GM12878 (cell line): Measurements from ENCODE around the gene DUSP12. TPM values are rescaled to one million over a fixed set of nuclear protein-coding genes. Genes with fewer than 3 reads are reported as not detected.

Experiments
- ATAC-seq: fragments of 200-7000 bp; cut with Tn5 transposase; 3 replicates; pipeline ENCODE4 v1.9.1; 2020; ENCODE audit warnings: mild to moderate bottlenecking, moderate library complexity
- BruUV-seq: library from RNA; stranded (reverse); fragments of 400-500 nt; replicated peaks from 2 replicates; lab custom pipeline; 2021; lab: Mats Ljungman, UMichigan
- CTCF ChIA-PET: fragments of 300-600 bp; sonication (Branson Sonifier 250); formaldehyde crosslinking; extraction: SDS; loops from one replicate; lab custom pipeline; 2021; ENCODE audit warnings: inconsistent platforms; lab: Yijun Ruan, JAX
- POLR2A ChIA-PET: fragments of 350-600 bp; formaldehyde crosslinking; extraction: SDS; loops from one replicate; lab custom pipeline; 2021; ENCODE audit warnings: inconsistent platforms; lab: Charles Lee
- RAD21 ChIA-PET: fragments of 300-600 bp; sonication (Branson Sonifier 250); formaldehyde crosslinking; loops from one replicate; lab custom pipeline; 2023; ENCODE audit warnings: antibody characterized with exemption; ENCODE audit not compliant: unreplicated experiment; lab: Charles Lee
- SMC1A ChIA-PET: fragments of 300-600 bp; sonication (Branson Sonifier 250); formaldehyde crosslinking; loops from one replicate; lab custom pipeline; 2023; ENCODE audit not compliant: unreplicated experiment, uncharacterized antibody; lab: Charles Lee
- DNase-seq: peaks from one replicate; pipeline ENCODE4 v3.0.0-alpha.2; 2011; ENCODE audit warnings: low read depth, low spot score
- FAIRE-seq: peaks from 3 replicates; lab custom pipeline; 2011; peaks lifted over from hg19 to GRCh38; lab: Jason Lieb, UNC
- H2AFZ ChIP-seq: 2 replicates; pipeline ENCODE4 v1.6.0; 2011; ENCODE audit warnings: low read depth, low read length, control low read depth; ENCODE audit not compliant: control insufficient read depth
- H3K27ac ChIP-seq: 2 replicates; pipeline ENCODE4 v1.5.1; 2011; ENCODE audit warnings: control low read depth; ENCODE audit not compliant: control insufficient read depth, insufficient read depth
- H3K27me3 ChIP-seq, 2 experiments: replicated peaks in 1 of 2; 2 replicates each; pipeline versions ENCODE4 v1.6.0 to v1.6.1; 2011; ENCODE audit warnings: low read length in 1 of 2; ENCODE audit not compliant: control insufficient read depth in 2 of 2, insufficient read depth in 2 of 2
- H3K36me3 ChIP-seq, 2 experiments: 2 replicates each; pipeline ENCODE4 v1.5.1; 2011; ENCODE audit warnings: low read length in 1 of 2; ENCODE audit not compliant: control insufficient read depth in 2 of 2, insufficient read depth in 2 of 2
- H3K4me1 ChIP-seq: 2 replicates; pipeline ENCODE4 v1.6.1; 2011; ENCODE audit warnings: mild to moderate bottlenecking, low read length, moderate library complexity, mixed read lengths; ENCODE audit not compliant: control insufficient read depth, insufficient read depth
- H3K4me2 ChIP-seq: 2 replicates; pipeline ENCODE4 v1.6.0; 2011; ENCODE audit warnings: control low read depth; ENCODE audit not compliant: control insufficient read depth, insufficient read depth
- H3K4me3 ChIP-seq: fragments of 200-600 bp; sonication (generic); 2 replicates; pipeline ENCODE4 v1.5.1; 2016
- H3K79me2 ChIP-seq: 2 replicates; pipeline ENCODE4 v1.6.0; 2011; ENCODE audit warnings: low read length; ENCODE audit not compliant: control insufficient read depth, insufficient read depth
- H3K9ac ChIP-seq: 2 replicates; pipeline ENCODE4 v1.8.0; 2011; ENCODE audit warnings: low read length, control low read depth, mixed read lengths; ENCODE audit not compliant: control insufficient read depth, insufficient read depth
- H3K9me3 ChIP-seq: replicated peaks from 3 replicates; pipeline ENCODE4 v1.5.1; 2011; ENCODE audit warnings: mild to moderate bottlenecking, low read length; ENCODE audit not compliant: control insufficient read depth, insufficient read depth
- H4K20me1 ChIP-seq: 2 replicates; pipeline ENCODE4 v1.6.0; 2011; ENCODE audit not compliant: control insufficient read depth, insufficient read depth
- DPF2 ChIP-seq: fragments of 450-650 bp; IDR thresholded peaks from 2 replicates; pipeline ENCODE4 v1.6.1; 2017; ENCODE audit warnings: mild to moderate bottlenecking
- EGR1 ChIP-seq, 2 experiments: IDR thresholded peaks; 1 replicate in 1 of 2; 2 replicates in 1 of 2; pipeline ENCODE4 v1.6.1; 2011 to 2012; ENCODE audit warnings: low read depth in 2 of 2, low read length in 2 of 2, borderline replicate concordance in 1 of 2, mild to moderate bottlenecking in 1 of 2, moderate library complexity in 1 of 2
- ETV6 ChIP-seq, 2 experiments: fragments of 450-650 bp in 1 of 2; IDR thresholded peaks in 1 of 2; conservative IDR thresholded peaks in 1 of 2; 2 replicates each; pipeline ENCODE4 v1.6.1; 2014; ENCODE audit warnings: antibody characterized with exemption in 1 of 2, borderline replicate concordance in 1 of 2, low read depth in 1 of 2, mild to moderate bottlenecking in 1 of 2, moderate library complexity in 1 of 2
- GATAD2B ChIP-seq: fragments of 450-650 bp; conservative IDR thresholded peaks from 2 replicates; pipeline ENCODE4 v1.6.1; 2017; ENCODE audit warnings: low read depth, mild to moderate bottlenecking, moderate library complexity
- HDGF ChIP-seq: fragments of 450-650 bp; IDR thresholded peaks from 2 replicates; pipeline ENCODE4 v1.6.1; 2016; ENCODE audit warnings: antibody characterized with exemption
- JUNB ChIP-seq: IDR thresholded peaks from 2 replicates; pipeline ENCODE4 v1.6.1; 2016; ENCODE audit warnings: antibody characterized with exemption, mild to moderate bottlenecking
- KAT2A ChIP-seq: conservative IDR thresholded peaks from 2 replicates; pipeline ENCODE4 v1.6.1; 2011; ENCODE audit warnings: low read depth, low read length; ENCODE audit not compliant: control insufficient read depth
- NR2F1 ChIP-seq: fragments of 450-650 bp; conservative IDR thresholded peaks from 2 replicates; pipeline ENCODE4 v1.6.1; 2017; ENCODE audit warnings: mild to moderate bottlenecking
- RAD51 ChIP-seq: fragments of 450-650 bp; IDR thresholded peaks from 2 replicates; pipeline ENCODE4 v1.6.1; 2016; ENCODE audit warnings: moderate library complexity, mild to moderate bottlenecking, inconsistent platforms
- RBBP5 ChIP-seq: fragments of 200-600 bp; sonication (generic); conservative IDR thresholded peaks from 2 replicates; pipeline ENCODE4 v1.6.1; 2016
- RCOR1 ChIP-seq: conservative IDR thresholded peaks from 2 replicates; pipeline ENCODE4 v1.6.1; 2012; ENCODE audit warnings: low read depth, low read length, improper control_type of control experiment
- RUNX3 ChIP-seq: IDR thresholded peaks from 2 replicates; pipeline ENCODE4 v1.6.1; 2012; ENCODE audit warnings: low read length, inconsistent platforms
- SMAD5 ChIP-seq: IDR thresholded peaks from 2 replicates; pipeline ENCODE4 v1.6.1; 2016; ENCODE audit warnings: antibody characterized with exemption, low read depth
- SMARCA5 ChIP-seq: fragments of 450-650 bp; IDR thresholded peaks from 2 replicates; pipeline ENCODE4 v1.6.1; 2017; ENCODE audit warnings: mild to moderate bottlenecking
- STAT3 ChIP-seq: IDR thresholded peaks from 2 replicates; pipeline ENCODE4 v1.6.1; 2011; ENCODE audit warnings: low read depth, low read length, improper control_type of control experiment
- TCF7 ChIP-seq: IDR thresholded peaks from 2 replicates; pipeline ENCODE4 v1.6.1; 2014; ENCODE audit warnings: antibody characterized with exemption, borderline replicate concordance
- YBX1 ChIP-seq: fragments of 450-650 bp; IDR thresholded peaks from 2 replicates; pipeline ENCODE4 v1.6.1; 2016; ENCODE audit warnings: antibody characterized with exemption
- ZNF687 ChIP-seq: fragments of 450-650 bp; IDR thresholded peaks from 2 replicates; pipeline ENCODE4 v1.6.1; 2017; ENCODE audit warnings: mild to moderate bottlenecking, moderate library complexity
- WGBS: methylation state at CpG from one replicate; pipeline ENCODE4 v1.1.6; 2016; ENCODE audit warnings: low lambda C conversion rate; ENCODE audit not compliant: insufficient replicate concordance, insufficient coverage; ENCODE audit errors: missing lambda C conversion rate; 5-methylcytosine and 5-hydroxymethylcytosine counted together
- in situ Hi-C: fragments of 300-500 bp; cut with MboI; formaldehyde crosslinking; loops from 9 replicates; pipeline ENCODE4 v1.14.3; 2018; ENCODE audit warnings: mixed read lengths
- intact Hi-C: fragments of 100-400 bp; cut with micrococcal nuclease; formaldehyde crosslinking; loops from one replicate; pipeline ENCODE4 v1.14.2; 2022; ENCODE audit not compliant: unreplicated experiment
- polyA plus RNA-seq, 11 experiments: library from polyadenylated mRNA; depleted of rRNA in 4 of 11; unstranded in 6 of 11; stranded (reverse) in 5 of 11; fragments of >200 nt; fragmentation: Nextera tagmentation in 4 of 11; fragmentation: Illumina TruSeq in 1 of 11; extraction: Ambion mirVana in 4 of 11; extraction: Trizol in 1 of 11; gene quantifications; 1 replicate in 1 of 11; 2 replicates in 10 of 11; pipeline versions ENCODE4 v1.2.1 to v1.2.3, GENCODE V29; 2011 to 2016; ENCODE audit warnings: inconsistent platforms in 2 of 11, missing spikeins in 2 of 11, low read depth in 1 of 11
- total RNA-seq, 4 experiments: library from RNA; depleted of rRNA in 3 of 4; stranded (reverse); fragments of >200 nt in 3 of 4; fragmentation: Illumina TruSeq in 1 of 4; extraction: Trizol in 1 of 4; gene quantifications; 2 replicates each; pipeline versions ENCODE4 v1.2.1 to v1.2.3, GENCODE V29; 2013 to 2021
- TF ChIP-seq, protein P1 (sequence below): IDR thresholded peaks from 2 replicates; pipeline ENCODE4 v1.6.1; 2012; ENCODE audit warnings: mild to moderate bottlenecking, low read depth, low read length

Gene DUSP12
- total and polyA plus RNA-seq, 10 of the 15 experiments (the other 5 are each of a cell fraction or from before 2014, with no cell fraction given) = 7.0 to 51.5 (median 35.4) TPM

DNA sequence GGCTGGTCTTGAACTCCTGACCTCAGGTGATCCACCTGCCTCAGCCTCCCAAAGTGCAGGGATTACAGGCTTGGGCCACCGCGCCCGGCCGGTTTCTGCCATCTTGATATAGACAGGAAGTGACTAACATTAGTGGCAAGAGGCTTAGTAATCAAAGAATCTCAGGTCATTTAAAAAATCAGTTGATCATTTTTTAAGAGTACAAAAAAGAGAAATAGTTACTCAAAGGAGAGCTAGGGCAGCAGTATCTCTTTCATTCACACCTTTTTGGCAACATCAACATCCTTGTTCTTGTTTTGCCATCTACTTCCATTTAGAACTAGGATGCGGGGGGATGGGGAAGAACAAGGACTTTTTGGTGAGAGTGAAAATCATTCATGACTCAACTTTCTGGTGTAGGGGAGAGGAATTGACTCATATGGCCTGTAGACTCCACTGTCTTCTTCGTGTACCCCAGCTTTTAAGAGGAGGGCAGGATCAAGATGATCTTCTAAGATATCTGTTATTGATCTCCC lies 19.5 kb upstream of the DUSP12 start:
- Histone ChIP-seq H4K20me1 (no peaks in the 10 kb centered on the region), H3K79me2 (peaks cover 11% of the 10 kb centered on the region), H3K4me2 (peak overlapping the region; percentile 21; the same call in 1 of the 2 replicates), H2AFZ (peak overlapping the region; percentile 41; the same call in 1 of the 2 replicates), H3K36me3 (no peaks in the 10 kb centered on the region), H3K4me3 (no peak overlapping the region), H3K4me1 (peaks cover 30% of the 10 kb centered on the region), H3K9me3 (no peaks in the 10 kb centered on the region), H3K27me3 (no peaks in the 10 kb centered on the region), H3K9ac (no peak overlapping the region), H3K27ac (peak overlapping the region; percentile 40; the same call in 1 of the 2 replicates)
- BruUV-seq = no TSS peak
- ChIA-PET POLR2A (interaction anchor here (1.1 to 2.6 kb wide), 2 partner anchors 9 to 23 kb away, joined by 3 to 16 read pairs; partner anchors contain the start of gene FCRLA), RAD21 (interaction anchor here (0.6 to 6.1 kb wide), 4 partner anchors 9 to 546 kb away, joined by 3 to 85 read pairs (median 6); partner anchors contain the start of genes DUSP12 and FCRLA), CTCF (interaction anchor here (0.9 to 16.4 kb wide), 4 partner anchors 10 to 243 kb away, joined by 3 to 262 read pairs (median 47); partner anchors contain the start of gene FCRLA), SMC1A (interaction anchor here (0.9 to 6.4 kb wide), 7 partner anchors 8 to 234 kb away, joined by 3 to 84 read pairs (median 5); partner anchors contain the start of gene FCRLA)
- FAIRE-seq (no peak), DNase-seq (no peak), ATAC-seq (no peak)
- intact Hi-C loops = no loop called here
- in situ Hi-C loops = no loop called here
- 7% methylated on average over 6 of the region's 6 CpGs for WGBS
- TF ChIP-seq JUNB = peak; percentile 90
- no peak for TF ChIP-seq SMARCA5
- no peak for TF ChIP-seq RBBP5
- TF ChIP-seq GATAD2B = no peak
- TF ChIP-seq ZNF687 = no peak
- TF ChIP-seq, protein P1, sequence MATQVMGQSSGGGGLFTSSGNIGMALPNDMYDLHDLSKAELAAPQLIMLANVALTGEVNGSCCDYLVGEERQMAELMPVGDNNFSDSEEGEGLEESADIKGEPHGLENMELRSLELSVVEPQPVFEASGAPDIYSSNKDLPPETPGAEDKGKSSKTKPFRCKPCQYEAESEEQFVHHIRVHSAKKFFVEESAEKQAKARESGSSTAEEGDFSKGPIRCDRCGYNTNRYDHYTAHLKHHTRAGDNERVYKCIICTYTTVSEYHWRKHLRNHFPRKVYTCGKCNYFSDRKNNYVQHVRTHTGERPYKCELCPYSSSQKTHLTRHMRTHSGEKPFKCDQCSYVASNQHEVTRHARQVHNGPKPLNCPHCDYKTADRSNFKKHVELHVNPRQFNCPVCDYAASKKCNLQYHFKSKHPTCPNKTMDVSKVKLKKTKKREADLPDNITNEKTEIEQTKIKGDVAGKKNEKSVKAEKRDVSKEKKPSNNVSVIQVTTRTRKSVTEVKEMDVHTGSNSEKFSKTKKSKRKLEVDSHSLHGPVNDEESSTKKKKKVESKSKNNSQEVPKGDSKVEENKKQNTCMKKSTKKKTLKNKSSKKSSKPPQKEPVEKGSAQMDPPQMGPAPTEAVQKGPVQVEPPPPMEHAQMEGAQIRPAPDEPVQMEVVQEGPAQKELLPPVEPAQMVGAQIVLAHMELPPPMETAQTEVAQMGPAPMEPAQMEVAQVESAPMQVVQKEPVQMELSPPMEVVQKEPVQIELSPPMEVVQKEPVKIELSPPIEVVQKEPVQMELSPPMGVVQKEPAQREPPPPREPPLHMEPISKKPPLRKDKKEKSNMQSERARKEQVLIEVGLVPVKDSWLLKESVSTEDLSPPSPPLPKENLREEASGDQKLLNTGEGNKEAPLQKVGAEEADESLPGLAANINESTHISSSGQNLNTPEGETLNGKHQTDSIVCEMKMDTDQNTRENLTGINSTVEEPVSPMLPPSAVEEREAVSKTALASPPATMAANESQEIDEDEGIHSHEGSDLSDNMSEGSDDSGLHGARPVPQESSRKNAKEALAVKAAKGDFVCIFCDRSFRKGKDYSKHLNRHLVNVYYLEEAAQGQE = no peak
- TF ChIP-seq STAT3 = no peak
- no peak for TF ChIP-seq RAD51
- TF ChIP-seq SMAD5 = no peak
- TF ChIP-seq NR2F1 = no peak
- TF ChIP-seq HDGF = no peak
- peak in 1 of 2 experiments; percentile 76; a peak in 1 of 4 replicates for TF ChIP-seq ETV6 (conservative IDR thresholded peaks at IDR 0.05 in 1 of 2, IDR thresholded peaks at IDR 0.05 in 1 of 2; ENCODE audit: borderline replicate concordance in 1 of 2, low read depth in 1 of 2)
- peak; percentile 34; the same call in 1 of the 2 replicates for TF ChIP-seq TCF7
- TF ChIP-seq YBX1 = no peak
- TF ChIP-seq RUNX3 = peak; percentile 58
- no peak for TF ChIP-seq KAT2A
- TF ChIP-seq RCOR1 = no peak
- no peak for TF ChIP-seq EGR1 (IDR thresholded peaks at IDR 0.05; ENCODE audit: borderline replicate concordance in 1 of 2, low read depth in 2 of 2, low read length in 2 of 2)
- no peak for TF ChIP-seq DPF2
